Activated CD8-positive, alpha-beta memory T cell treated with anti-CD3 and anti-CD28 coated beads, Interleukin-2, amount 50 U/mL, for 1 hour (primary cell): ENCODE results near the gene MARK2.
A peak's percentile ranks its signal among the peaks of the same experiment; 100 is the strongest.

Experiments used
- DNase-seq: peaks from one replicate; pipeline ENCODE4 v3.0.0-alpha.2; 2020; ENCODE audit errors: extremely low read depth

The MARK2 gene

DNA sequence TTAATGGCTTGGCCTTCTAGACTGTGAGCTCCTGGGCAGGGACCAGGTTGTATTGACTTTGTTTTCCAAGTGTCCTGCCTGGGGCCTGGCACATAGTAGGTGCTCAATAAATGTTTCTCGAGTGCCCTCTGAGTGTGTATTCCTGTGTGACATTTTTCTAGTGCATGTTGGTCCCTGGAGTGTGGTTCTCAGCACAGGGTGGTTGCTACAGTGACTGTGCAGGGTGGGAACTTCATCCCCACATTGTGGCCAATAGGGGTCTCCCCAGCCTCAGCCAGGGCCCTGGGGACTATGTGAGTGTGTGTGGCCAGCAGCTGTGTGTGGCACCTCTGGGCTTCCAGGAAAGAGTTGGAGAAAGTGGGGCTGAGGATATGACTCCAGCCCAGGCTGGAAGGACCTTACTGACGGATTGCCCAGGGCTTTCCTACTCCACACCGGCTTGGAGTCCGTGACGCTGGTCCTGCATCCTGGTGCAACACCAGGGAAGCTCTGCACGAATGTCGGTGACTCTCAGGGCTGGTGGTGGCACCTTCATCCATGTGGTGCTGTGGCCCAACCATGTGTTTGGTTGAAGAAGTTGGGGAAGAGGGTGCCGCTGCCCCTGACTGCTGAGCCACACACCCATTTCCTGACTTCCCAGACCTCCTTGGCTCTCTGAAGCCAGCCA is 9.0 kb upstream of the MARK2 start:
- DNase-seq: no peak

DNA sequence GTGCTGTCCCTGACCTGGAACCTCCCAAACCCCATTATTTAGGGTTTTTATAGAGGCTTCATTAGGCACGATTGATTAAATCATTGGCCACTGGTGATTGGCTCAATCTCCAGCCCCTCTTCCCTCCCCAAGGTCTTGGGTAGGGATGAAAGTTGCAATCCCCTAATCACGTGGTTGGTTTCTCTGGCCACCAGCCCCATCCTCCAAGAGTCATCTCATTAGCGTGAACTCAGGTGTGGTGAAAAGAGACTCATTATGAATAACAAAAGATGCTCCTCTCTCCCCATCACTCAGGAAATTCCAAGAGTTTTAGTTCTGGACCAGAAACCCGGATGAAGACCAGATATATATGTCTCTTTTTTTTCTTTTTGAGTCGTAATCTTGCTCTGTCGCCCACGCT is 7.6 kb upstream of the MARK2 start:
- no peak for DNase-seq

DNA sequence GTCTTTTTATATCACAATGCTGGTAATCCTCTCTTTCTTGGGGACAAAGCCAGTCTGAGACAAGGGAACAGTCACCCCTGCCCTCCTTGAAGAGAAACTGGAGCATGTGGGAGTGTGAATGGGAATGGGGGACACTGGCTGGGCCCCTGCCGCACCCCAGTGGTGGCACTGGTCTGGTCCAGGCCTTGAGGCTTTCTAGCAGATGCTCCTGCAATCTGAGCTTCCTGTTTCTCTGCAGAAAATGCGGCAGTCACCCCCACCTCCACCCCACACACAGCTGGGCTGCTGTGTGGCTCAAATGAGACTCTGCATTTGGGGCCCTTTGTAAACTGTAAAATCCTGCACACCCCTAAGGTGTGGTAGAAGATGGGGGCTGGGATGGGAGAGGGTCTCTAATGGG is 6.6 kb upstream of the MARK2 start:
- DNase-seq: no peak

DNA sequence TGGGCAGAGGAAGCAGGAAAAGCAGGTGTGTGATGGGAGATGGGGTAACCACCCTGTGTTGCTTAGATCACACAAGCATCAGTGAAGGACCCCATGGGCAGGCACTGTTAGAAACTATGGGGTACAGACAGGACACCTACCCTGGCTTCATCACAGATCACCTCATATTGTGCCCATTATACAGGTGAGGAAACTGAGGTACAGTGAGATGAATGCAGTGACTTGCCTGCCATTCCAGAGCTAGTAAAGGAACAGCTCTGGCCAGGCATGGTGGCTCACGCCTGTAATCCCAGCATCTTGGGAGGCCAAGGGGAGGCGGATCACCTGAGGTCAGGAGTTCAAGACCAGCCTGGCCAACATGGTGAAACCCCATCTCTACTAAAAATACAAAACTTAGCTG is 5.9 kb upstream of the MARK2 start:
- no peak for DNase-seq

DNA sequence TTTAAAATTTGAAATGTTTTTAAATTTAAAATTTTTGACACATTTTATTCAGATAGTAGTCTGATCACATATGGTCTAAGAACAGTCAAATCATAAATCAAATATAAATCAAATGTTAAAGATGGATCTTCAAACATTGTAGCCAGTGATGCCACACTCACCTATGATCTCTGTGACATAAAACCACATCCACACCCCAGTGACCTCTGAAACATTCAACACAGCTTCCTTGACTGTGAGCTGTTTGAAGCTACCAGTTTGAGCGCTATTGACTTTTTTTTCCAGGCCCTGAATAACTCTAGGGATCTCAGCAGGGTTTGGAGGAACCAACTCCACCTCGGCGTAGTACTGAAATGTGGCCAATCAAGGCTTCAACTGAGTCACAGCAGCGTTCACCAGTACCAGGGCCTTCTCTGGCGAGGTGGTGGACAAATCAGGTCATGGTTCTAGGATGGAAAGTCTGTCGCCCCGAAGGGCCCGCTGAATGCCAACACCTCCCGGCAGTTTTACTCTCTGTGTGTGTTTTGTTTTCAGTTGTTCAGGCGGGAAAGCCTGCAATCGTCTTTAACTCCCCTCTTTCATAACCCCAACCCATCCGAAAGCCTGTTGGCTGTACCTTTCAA is 4.3 kb upstream of the MARK2 start:
- DNase-seq: no peak

DNA sequence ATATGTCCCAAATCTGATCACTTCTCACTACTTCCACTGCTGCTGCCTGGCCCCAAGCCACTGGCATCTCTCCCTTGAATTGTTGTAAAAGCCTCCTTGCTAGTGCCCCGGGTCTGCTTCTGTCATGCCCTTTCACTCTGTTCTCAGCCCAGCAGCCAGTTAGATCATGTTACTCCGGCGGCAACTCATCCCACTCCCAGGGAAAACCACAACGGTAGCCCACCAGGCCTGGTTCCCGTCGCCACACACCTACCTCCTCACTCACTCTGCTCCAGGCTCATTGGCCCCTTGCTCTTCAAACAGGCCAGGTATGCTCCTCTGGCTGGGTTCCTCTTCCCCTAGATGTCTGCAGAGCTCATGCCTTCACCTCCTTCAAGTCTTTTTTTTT is 3.8 kb upstream of the MARK2 start:
- DNase-seq: no peak

DNA sequence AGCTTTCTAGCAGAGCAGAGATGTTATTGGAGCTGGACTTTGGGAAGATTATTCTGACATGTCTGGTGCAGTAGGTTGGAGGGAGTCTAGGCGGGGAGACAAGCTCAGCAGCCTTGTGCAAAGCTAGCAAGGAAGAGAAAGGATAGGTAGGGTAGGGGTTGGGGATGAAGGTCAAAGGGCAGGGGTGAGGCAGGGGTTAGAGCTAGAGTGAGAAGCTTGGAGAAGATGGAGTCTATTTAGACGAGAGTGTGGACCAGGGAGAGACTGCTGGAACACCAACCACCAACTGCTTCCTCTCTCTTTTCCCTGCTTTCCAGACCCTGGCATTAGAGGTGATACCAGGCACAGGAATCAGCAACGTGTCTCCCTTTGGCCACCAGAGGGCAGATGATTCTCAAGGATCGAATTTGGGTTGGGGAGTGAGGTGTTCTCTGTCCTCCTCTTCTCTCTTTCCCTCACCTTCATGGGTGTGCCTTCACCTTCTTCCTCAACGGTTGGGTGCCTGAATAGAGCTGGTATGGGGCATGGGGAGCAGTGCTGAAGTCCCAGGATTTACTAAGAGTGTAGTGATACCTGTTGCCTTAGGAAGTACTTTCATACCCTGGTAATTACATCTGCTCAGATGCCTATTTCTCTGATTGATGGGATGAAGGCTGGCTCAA is 1.8 kb upstream of the MARK2 start:
- DNase-seq: peak; percentile 45

DNA sequence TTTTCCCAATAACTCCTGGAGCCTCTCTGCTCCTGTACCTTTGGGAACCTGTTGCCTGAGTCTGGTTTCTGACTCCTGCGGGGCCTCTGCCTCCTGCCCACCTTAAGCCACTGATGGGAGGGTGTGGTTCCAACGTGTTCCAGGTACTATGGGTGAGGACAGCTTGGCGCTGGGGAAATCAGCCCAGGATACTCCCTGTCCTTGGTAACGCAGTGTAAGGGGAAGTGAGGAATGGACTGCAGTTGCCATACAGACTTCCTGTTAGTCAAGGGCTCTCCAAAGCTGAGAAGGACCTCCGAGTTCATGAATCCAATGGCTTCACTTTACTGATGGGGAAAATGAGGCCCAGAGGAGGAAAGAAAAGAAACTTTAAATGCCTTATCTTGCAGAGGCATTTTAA is 1.2 kb upstream of the MARK2 start:
- no peak for DNase-seq

DNA sequence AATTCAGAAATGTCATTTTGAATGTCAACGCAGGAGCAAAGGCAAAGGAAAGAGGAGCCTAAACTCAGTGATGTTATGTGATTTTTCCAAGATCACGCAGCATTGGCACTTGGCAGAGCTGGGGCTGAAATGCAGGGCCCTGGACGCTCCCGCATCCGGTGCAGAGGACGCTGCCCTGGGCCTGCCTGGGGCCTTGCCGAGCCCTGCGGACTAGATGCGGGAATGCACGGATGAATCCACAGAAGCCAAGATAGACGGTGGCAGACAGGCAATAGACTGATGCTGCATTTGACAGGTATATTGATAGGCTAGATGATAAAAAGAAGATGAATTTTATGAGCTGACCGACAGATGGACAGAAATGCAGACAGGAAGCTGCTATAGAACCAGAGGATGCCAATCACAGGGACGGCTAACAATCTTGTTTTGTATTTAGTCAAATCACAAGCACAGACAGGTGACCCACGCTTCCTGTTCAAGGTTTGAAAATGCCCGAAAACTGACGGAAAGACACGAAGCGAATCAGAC is 696 bp upstream of the MARK2 start:
- no peak for DNase-seq

DNA sequence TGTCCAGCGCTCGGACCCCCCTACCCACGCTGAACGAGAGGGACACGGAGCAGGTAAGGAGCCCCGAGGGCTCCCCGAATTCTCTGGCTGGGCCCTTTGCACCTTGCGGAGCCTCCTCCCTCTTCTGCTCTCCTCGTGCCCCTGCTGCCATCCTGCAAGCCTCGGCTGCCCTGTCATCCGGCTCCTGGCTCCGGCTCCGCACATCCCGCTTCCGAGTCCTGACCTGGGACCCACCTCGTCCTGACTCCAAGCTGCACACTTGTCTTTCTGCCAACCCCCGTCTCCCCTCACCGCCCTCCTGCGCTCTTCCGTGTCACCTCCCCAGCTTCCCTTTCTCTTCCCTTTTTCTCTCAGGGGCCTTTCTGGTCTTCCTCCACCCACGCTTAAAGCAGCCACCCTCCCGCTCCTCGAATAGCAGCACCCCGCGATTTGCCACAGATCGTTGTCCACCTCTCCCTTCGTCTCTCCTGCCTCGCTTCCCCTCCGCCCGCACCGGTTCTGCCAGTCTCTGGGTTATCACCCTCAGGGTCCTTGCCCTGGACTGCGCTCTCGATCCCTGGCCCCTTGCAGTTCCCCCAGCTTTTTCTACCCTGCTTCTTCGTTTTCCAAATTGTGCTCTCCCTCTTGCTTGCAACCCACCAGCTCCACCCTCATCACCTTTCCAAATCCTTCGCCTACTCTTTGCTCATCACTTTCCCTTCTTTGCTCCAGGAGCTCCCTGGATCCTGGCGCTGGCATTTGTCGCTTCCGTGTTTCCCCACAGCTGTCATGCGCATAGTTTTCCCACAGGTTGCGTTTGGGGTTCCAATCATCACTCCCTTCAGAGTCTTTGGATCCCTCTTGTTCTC is 822 bp downstream of the MARK2 start:
- no peak for DNase-seq

DNA sequence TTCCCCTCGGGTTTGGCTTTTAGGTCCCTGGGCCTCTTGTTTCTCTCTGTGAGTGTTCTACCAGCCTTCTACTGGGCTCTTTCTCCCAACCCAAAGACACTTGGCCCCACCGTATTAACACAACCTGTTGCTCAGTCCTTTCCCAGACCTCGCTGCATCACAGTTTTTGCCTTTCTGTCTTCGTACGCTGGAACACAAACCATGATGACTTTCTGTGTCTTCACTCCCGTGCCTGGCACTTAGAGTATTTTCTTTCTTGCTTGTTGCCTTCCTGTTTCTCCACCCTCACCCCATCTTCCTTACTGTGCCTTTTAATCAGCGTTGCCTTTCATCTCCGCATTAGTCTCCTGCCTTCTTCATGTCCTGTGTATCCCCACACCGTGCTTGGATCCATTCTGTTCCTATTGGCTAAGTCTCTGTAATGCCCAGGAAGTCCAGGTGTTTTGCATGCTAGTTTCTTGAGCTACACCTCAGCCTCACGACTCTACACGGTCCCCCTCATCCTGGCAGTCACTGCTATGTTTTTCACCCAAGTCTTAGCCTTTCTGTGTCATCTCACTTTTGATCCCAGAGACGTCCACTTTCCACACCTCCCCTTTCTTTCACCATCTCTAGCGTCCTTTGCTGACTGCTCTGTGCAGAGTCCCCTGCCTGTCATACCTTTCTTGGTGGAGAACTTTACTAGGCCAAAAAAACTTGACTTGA is 1.6 kb downstream of the MARK2 start:
- DNase-seq: no peak

DNA sequence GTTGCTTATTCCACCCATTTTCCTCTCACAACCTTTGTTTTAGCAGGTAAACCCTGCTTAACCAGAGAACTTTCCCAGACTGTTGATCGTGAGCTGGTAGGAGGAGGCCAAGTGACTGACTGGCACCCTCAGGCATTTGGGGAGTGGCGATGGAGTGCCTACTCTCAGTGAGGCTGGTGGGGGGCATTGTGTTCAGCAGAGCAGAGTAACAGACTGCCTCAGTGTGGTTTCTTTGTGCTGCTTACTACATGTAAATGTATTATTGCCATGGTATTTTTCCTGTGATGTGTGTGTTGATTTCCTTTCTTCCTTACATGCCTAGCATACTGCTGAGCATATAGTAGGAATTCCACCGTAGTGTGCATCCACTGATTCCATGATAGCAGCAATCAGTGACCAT is 2.6 kb downstream of the MARK2 start:
- DNase-seq: no peak

DNA sequence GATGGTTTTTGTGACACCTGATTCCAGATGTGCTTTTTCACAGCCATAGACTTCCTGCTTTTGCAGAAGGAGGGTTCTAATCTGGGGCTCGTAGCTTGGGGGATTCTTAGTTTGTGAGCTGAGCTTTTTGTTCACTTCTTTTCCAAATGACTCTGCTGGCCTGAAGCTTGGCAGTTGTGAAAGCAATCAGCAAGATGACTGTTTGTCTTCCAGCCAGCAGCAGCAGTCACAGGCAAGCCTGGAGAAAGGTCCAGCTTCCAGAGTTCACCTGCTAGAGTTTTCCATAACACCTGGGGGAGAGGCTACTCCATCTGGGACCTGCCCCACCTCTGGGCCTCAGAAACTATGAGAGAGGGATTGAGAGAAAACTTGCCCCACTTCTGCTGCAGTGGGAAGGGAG is 4.1 kb downstream of the MARK2 start:
- DNase-seq: no peak

DNA sequence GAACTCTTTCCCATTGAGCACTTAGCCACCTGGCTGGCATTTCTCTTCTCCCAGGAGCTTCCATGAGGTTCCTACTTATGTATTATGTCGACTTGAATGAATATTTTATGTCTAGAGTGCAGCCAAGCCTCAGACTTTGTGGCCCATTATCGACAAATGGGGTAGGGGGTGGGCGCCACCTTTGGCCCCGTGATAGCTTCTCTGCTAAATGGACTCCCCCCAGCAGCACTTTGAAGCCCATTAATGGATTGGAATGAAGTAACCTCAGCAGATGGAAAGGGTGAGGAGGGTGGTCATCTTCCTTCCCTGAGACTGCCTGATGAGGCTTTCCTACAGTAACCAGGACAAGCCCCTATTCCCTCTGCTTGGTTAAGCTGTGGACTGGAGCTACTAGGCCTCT is 5.9 kb downstream of the MARK2 start:
- no peak for DNase-seq

DNA sequence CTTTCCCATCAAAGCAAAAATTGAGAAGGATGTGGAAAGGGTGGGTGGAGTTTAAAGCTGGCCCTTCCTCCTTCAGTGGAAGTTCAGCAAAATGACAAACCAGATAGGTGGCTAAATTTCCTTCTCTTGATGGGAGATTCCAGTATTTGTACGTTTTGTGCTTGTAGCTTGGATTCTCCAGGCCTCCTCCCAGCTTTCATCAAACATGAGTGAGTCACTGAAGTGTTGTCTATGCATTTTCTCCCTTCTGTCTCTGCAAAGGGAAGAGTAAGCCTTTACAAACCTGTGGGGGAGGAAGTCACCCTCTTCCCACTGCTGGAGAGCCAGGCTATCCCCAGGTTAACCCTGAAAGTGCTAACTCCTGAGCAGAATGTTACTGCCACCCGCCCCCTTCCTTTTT is 6.4 kb downstream of the MARK2 start:
- DNase-seq: no peak

DNA sequence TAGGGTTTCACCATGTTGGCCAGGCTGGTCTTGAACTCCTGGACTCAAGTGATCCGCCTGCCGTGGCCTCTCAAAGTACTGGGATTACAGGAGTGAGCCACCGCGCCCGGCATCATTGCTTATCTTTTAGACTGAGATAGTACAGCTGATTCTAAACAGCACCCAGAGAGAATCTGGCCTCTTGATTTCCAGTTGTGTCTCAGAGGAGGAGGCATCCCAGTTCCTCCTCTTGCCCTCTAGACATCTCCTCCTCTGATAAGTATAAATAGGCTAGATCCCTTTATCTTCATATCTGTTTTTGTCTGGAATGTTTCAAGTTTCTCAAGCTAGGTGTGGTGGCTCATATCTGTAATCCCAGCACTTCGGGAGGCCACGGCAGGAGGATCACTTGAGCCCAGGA is 7.0 kb downstream of the MARK2 start:
- DNase-seq: no peak

DNA sequence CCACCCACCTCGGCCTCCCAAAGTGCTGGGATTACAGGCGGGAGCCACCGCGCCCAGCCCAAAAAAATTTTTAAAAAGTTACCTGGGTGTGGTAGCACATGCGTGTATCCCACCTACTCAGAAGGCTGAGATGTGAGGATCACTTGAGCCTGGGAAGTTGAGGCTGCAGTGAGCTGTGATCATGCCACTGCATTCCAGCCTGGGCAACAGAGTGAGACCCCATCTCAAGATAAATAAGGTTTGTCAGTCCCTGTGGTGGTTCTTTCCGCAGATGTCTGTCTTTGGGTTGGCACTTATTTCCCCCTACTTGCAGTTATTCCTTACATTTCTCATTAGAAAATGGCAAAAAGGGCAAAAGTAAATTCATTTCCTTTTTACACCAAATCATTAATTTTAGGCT is 8.0 kb downstream of the MARK2 start:
- DNase-seq: no peak

DNA sequence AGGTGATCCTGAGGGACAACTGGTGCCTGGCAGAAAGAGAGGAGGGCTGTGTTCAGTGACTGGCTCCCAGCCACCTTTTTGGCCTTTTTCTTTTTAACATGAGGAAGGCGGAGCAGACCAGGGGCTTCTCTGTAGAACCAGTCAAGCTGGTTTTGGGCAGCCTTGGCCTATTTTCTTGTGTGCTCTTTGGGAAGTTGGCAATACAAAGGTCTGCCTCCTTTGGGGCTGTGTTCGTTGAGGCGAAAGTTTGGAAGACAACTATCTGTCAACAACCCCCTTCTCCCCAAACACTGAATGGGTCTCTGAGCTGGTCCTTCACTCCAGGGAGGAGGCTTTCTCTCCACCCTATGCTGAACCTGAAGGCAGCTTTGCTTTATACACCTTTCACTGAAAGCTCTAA is 8.5 kb downstream of the MARK2 start:
- DNase-seq: no peak

DNA sequence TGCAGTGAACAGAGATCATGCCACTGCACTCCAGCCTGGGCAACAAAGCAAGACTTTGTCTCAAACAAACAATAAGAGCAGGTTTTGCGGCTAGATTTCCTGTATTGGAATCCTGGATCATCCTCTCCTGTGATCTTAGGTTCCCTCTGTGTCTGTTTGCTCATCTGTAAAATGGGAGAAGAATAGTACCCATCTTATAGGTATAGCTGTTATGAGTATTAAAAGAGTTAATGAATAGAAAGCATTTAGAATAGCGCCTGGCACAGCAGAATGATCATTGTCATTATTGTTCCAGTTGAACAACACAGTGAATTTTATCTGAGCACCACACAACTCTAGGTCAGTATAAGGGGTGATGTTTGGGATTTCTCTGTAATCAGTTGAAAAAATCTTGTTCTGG is 10.8 kb downstream of the MARK2 start:
- no peak for DNase-seq

DNA sequence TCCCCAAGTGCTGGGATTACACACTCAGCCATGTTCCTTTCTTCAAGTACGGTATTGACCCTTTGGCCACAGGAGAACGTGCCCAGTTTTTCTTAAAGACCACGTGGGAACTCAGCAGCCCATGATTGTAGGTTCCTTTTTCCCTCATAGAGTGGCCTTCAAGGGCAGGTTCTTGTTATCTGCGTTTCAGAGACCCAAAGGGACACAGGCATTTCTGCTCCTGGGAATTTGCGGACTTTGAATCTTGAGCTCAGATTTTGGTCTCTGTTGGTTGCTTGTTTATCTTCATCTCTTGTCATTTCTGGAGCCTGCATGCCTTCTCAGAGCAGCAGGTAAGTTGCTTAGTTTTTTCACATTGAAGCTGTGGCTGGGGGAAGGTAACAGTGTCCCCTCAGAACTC is 12.0 kb downstream of the MARK2 start:
- no peak for DNase-seq

DNA sequence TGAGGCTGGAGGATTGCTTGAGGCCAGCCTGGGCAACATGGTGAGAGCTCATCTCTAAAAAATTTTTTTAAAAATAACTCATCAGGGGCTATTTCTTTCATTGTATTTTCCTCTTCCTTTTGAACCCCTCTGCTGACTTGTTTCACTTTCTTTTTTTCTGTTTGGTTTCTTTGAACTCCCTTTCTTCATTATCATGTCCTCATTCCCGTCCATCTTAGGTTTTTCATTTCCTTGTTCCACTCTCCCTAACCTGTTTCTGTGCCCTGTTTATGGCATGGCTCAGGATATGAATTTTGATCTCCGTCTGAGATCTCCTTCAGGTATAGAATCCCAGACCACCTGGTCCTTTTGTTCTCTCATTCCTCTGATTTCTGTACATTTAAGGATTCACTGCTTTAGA is 12.5 kb downstream of the MARK2 start:
- no peak for DNase-seq

DNA sequence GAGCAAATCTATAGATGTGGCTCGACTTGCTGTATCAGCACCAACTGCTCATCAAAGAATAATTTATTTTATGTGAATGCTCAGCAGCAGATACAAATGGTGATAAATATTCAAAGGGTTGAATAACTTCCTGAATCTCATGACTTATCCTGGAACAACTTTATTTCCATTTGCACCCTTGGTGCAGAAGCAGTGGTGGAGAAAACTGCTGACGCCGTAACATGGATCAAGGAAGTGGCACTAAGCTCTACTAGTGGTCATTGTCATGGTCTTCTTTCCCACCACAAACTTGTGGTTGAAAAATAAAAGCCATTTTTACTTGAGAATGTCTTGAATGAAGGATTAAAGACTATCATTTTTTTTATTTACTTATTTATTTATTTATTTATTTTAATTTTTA is 14.6 kb downstream of the MARK2 start:
- no peak for DNase-seq
